Measurements from ENCODE around the gene ZNF776.

DNA sequence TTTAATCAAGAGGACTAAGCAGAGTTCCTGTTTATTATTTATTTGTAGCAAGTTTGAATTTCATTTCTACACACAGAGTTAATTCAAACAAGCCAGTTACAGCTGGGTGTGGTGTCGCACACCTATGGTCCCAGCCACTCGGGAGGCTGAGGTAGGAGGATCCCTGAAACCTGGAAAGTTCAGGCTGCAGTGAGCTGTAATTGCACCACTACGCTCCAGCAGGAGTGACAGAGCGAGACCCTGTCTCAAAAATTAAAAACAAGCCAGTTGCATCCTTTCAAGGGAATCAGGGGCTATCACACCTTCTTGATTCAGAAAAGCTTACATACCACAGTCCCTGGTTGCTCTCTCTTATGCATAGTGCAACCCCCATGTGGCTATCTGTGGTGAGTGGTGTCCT is 42.7 kb downstream of the ZNF776 start:
- no peak for TF ChIP-seq CTCF (IDR thresholded peaks at IDR 0.05)
- TF ChIP-seq EZH2 (IDR thresholded peaks at IDR 0.05) = no peak
- no peak for TF ChIP-seq EZH2phosphoT487 (IDR thresholded peaks at IDR 0.05)
